ENCODE measurements around the gene TTC9C.
"Not testable (repeated sequence)": the region's sequence is repeated elsewhere in the genome, so short reads cannot be mapped to it uniquely, and the experiment has no call there.

Gene TTC9C

DNA sequence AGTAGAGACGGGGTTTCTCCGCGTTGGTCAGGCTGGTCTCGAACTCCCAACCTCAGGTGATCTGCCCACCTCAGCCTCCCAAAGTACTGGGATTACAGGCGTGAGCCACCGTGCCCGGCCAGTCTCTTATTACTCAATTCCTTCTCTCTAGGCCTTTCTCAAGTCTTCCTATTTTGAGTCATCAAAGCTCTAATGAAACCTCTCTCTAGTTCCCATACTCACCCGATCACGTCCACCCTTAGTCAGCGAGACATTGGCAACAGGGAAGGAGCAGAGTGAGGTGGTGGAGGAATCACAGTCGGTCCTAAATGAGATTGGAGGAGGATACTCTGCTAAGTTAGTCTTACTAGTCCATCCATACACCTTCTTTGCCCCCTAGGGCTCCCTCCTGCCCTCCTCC lies 26.0 kb upstream of the TTC9C start:
- Histone ChIP-seq H3K4me3 (ENCODE audit: low read length, poor library complexity, severe bottlenecking) (no peak overlapping the region), H2AFZ (ENCODE audit: low read length) (no peak overlapping the region), H3K9ac (ENCODE audit: low read depth, low read length, poor library complexity, severe bottlenecking) (no peak overlapping the region), H3K79me2 (ENCODE audit: insufficient read depth, low read length) (no peaks in the 10 kb centered on the region), H3K4me1 (ENCODE audit: insufficient read depth, low read length, poor library complexity, severe bottlenecking) (peaks cover 13% of the 10 kb centered on the region), H3F3A (ENCODE audit: low read depth) (peaks cover 6% of the 10 kb centered on the region), H4K20me1 (ENCODE audit: insufficient read depth, low read length, poor library complexity, severe bottlenecking) (peaks cover 5% of the 10 kb centered on the region), H3K9me2 (replicated peaks; ENCODE audit: low read depth, low read length) (no peaks in the 10 kb centered on the region), H3K27me3 (ENCODE audit: insufficient read depth, low read length, poor library complexity, severe bottlenecking) (no peaks in the 10 kb centered on the region), H3K4me2 (ENCODE audit: low read depth, low read length, poor library complexity, severe bottlenecking) (no peak overlapping the region), H3K36me3 (ENCODE audit: insufficient read depth, low read length) (peaks cover 4% of the 10 kb centered on the region; the same call in 1 of the 2 replicates), H3K9me3 (ENCODE audit: insufficient read depth, low read depth, low read length) (no peaks in the 10 kb centered on the region)
- no peak for TF ChIP-seq EZH2phosphoT487 (IDR thresholded peaks at IDR 0.05; ENCODE audit: borderline replicate concordance)
- TF ChIP-seq, protein P1, sequence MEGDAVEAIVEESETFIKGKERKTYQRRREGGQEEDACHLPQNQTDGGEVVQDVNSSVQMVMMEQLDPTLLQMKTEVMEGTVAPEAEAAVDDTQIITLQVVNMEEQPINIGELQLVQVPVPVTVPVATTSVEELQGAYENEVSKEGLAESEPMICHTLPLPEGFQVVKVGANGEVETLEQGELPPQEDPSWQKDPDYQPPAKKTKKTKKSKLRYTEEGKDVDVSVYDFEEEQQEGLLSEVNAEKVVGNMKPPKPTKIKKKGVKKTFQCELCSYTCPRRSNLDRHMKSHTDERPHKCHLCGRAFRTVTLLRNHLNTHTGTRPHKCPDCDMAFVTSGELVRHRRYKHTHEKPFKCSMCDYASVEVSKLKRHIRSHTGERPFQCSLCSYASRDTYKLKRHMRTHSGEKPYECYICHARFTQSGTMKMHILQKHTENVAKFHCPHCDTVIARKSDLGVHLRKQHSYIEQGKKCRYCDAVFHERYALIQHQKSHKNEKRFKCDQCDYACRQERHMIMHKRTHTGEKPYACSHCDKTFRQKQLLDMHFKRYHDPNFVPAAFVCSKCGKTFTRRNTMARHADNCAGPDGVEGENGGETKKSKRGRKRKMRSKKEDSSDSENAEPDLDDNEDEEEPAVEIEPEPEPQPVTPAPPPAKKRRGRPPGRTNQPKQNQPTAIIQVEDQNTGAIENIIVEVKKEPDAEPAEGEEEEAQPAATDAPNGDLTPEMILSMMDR (conservative IDR thresholded peaks at IDR 0.05; ENCODE audit: low read length): no peak

DNA sequence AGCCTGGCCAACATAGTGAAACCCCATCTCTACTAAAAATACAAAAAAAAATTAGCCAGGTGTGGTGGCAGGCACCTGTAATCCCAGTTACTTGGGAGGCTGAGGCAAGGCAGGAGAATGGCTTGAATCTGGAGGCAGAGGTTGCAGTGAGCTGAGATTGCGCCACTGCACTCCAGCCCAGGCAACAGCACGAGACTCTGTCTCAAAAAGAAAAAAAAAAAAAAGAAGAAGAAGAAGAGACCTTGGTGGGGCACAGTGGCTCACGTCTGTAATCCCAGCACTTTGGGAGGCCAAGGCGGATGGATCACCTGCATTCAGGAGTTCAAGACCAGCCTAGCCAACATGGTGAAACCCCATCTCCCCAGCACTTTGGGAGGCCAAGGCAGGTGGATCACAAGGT lies 24.4 kb upstream of the TTC9C start:
- H4K20me1 ChIP-seq (ENCODE audit: insufficient read depth, low read length, poor library complexity, severe bottlenecking); H3K4me3 ChIP-seq (ENCODE audit: low read length, poor library complexity, severe bottlenecking); H3K9ac ChIP-seq (ENCODE audit: low read depth, low read length, poor library complexity, severe bottlenecking); H3K9me2 ChIP-seq (replicated peaks; ENCODE audit: low read depth, low read length); H3K4me2 ChIP-seq (ENCODE audit: low read depth, low read length, poor library complexity, severe bottlenecking); H2AFZ ChIP-seq (ENCODE audit: low read length); H3F3A ChIP-seq (ENCODE audit: low read depth); H3K9me3 ChIP-seq (ENCODE audit: insufficient read depth, low read depth, low read length); H3K27me3 ChIP-seq (ENCODE audit: insufficient read depth, low read length, poor library complexity, severe bottlenecking); H3K79me2 ChIP-seq (ENCODE audit: insufficient read depth, low read length): not testable (repeated sequence)
- Histone ChIP-seq H3K4me1 (ENCODE audit: insufficient read depth, low read length, poor library complexity, severe bottlenecking) (peaks cover 13% of the 10 kb centered on the region), H3K36me3 (ENCODE audit: insufficient read depth, low read length) (peaks cover 19% of the 10 kb centered on the region; the same call in 1 of the 2 replicates)

- peaks cover 13% of the 10 kb centered on the region for H3K4me1 ChIP-seq (ENCODE audit: insufficient read depth, low read length, poor library complexity, severe bottlenecking)
- no peak overlapping the region for H2AFZ ChIP-seq (ENCODE audit: low read length)
- H3F3A ChIP-seq (ENCODE audit: low read depth): peaks cover 6% of the 10 kb centered on the region
- peak overlapping the region; percentile 72 for H3K9ac ChIP-seq (ENCODE audit: low read depth, low read length, poor library complexity, severe bottlenecking)
- peaks cover 31% of the 10 kb centered on the region for H3K36me3 ChIP-seq (ENCODE audit: insufficient read depth, low read length)
- H3K4me3 ChIP-seq (ENCODE audit: low read length, poor library complexity, severe bottlenecking): peak overlapping the region; percentile 73
- no peaks in the 10 kb centered on the region for H3K9me3 ChIP-seq (ENCODE audit: insufficient read depth, low read depth, low read length)
- H3K9me2 ChIP-seq (replicated peaks; ENCODE audit: low read depth, low read length): no peaks in the 10 kb centered on the region
- peaks cover 5% of the 10 kb centered on the region for H4K20me1 ChIP-seq (ENCODE audit: insufficient read depth, low read length, poor library complexity, severe bottlenecking)
- peak overlapping the region; percentile 86 for H3K4me2 ChIP-seq (ENCODE audit: low read depth, low read length, poor library complexity, severe bottlenecking)
- TF ChIP-seq EZH2phosphoT487 (IDR thresholded peaks at IDR 0.05; ENCODE audit: borderline replicate concordance): no peak
- TF ChIP-seq, protein P1 (conservative IDR thresholded peaks at IDR 0.05; ENCODE audit: low read length): no peak
- no peaks in the 10 kb centered on the region for H3K79me2 ChIP-seq (ENCODE audit: insufficient read depth, low read length)
- no peaks in the 10 kb centered on the region for H3K27me3 ChIP-seq (ENCODE audit: insufficient read depth, low read length, poor library complexity, severe bottlenecking)
Measured at GRCh38 chr11:62705413-62705812, 22.9 kb upstream of the TTC9C start.

Measured in Loucy (cell line).